Measurements from ENCODE around the gene MOB3B. TPM values are rescaled to one million over a fixed set of nuclear protein-coding genes. Genes with fewer than 3 reads are reported as not detected.

The MOB3B gene
- total and polyA plus RNA-seq, 2 donors (not counting 1 experiment from before 2014, with no cell fraction given): under 0.01 to 0.15 TPM

DNA sequence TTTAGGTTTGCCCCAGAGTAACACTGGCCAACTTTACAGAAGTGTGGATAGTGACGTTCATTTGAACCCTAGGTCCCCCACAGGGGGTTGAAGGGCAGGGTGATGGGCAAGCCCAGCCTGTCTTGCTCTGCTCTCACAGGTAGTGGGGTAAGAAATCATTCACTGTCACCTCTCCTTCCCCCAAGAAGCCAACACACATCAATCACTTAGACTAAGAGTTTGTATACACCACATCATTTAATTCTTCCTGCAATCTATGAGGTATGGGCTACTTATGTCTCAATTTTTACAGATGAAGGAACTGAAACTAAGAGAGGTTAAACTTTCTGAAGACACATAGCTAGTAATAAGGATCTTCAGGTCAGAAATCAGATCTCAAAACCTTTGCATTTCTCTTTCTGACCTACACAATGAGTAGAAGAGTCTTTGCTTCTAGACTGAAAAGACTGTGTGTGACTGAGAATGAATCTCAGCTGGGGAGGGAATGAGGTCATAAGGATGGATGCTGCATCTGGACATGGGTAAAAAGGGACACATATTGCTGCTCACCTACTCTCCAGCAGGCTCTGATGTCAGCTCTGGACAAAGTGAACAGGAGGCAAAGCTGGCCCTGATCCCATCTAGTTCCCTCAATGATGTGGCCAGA is 151.7 kb downstream of the MOB3B start:
- no peak overlapping the region for H3K9ac ChIP-seq (ENCODE audit: insufficient read depth, low read length)

GRCh38 chr9:27377147-27377807 is 152.3 kb downstream of the MOB3B start:
- Histone ChIP-seq H3K79me2 (ENCODE audit: control insufficient read depth, insufficient read depth, low read length) (no peaks in the 10 kb centered on the region), H3K9me3 (ENCODE audit: control insufficient read depth, insufficient read depth, low read depth, low read length) (no peaks in the 10 kb centered on the region), H3K4me2 (ENCODE audit: extremely low read depth, insufficient read depth, low read length) (no peak overlapping the region), H3K36me3 (ENCODE audit: control insufficient read depth, insufficient read depth, low read length) (no peaks in the 10 kb centered on the region), H3K9ac (ENCODE audit: insufficient read depth, low read length) (no peak overlapping the region), H3K27me3 (ENCODE audit: control insufficient read depth, insufficient read depth, low read length) (no peaks in the 10 kb centered on the region), H4K20me1 (ENCODE audit: control insufficient read depth, extremely low read depth, insufficient read depth, low read length) (no peaks in the 10 kb centered on the region), H3K4me3 (replicated peaks in 1 of 4; ENCODE audit: control extremely low read depth in 1 of 4, insufficient read depth in 1 of 4, low read depth in 3 of 4, low read length in 4 of 4) (no peak overlapping the region), H2AFZ (ENCODE audit: low read length) (no peak overlapping the region), H3K4me1 (ENCODE audit: control insufficient read depth, extremely low read depth, insufficient read depth, low read length) (no peaks in the 10 kb centered on the region), H3K27ac (ENCODE audit: insufficient read depth, low read length) (no peak overlapping the region)
- DNase-seq (ENCODE audit: low read depth in 2 of 2): no peak
- TF ChIP-seq EZH2 (IDR thresholded peaks at IDR 0.05; ENCODE audit: low read length, missing control alignments) (no peak), CTCF (conservative IDR thresholded peaks at IDR 0.05 in 1 of 2, IDR thresholded peaks at IDR 0.05 in 1 of 2; ENCODE audit: low read depth in 1 of 2, low read length in 2 of 2) (no peak)

More for the DNA sequence above, 151.7 kb downstream of the MOB3B start:
- Histone ChIP-seq H3K36me3 (ENCODE audit: control insufficient read depth, insufficient read depth, low read length) (no peaks in the 10 kb centered on the region), H3K4me1 (ENCODE audit: control insufficient read depth, extremely low read depth, insufficient read depth, low read length) (no peaks in the 10 kb centered on the region), H3K27ac (ENCODE audit: insufficient read depth, low read length) (no peak overlapping the region), H2AFZ (ENCODE audit: low read length) (no peak overlapping the region), H3K4me2 (ENCODE audit: extremely low read depth, insufficient read depth, low read length) (no peak overlapping the region), H4K20me1 (ENCODE audit: control insufficient read depth, extremely low read depth, insufficient read depth, low read length) (no peaks in the 10 kb centered on the region), H3K9me3 (ENCODE audit: control insufficient read depth, insufficient read depth, low read depth, low read length) (no peaks in the 10 kb centered on the region), H3K4me3 (replicated peaks in 1 of 4; ENCODE audit: control extremely low read depth in 1 of 4, insufficient read depth in 1 of 4, low read depth in 3 of 4, low read length in 4 of 4) (no peak overlapping the region), H3K79me2 (ENCODE audit: control insufficient read depth, insufficient read depth, low read length) (no peaks in the 10 kb centered on the region), H3K27me3 (ENCODE audit: control insufficient read depth, insufficient read depth, low read length) (no peaks in the 10 kb centered on the region)
- no peak for TF ChIP-seq CTCF (conservative IDR thresholded peaks at IDR 0.05 in 1 of 2, IDR thresholded peaks at IDR 0.05 in 1 of 2; ENCODE audit: low read depth in 1 of 2, low read length in 2 of 2)
- TF ChIP-seq EZH2 (IDR thresholded peaks at IDR 0.05; ENCODE audit: low read length, missing control alignments): no peak
- no peak for DNase-seq (ENCODE audit: low read depth in 2 of 2)

GRCh38 chr9:27373851-27374250 is 155.8 kb downstream of the MOB3B start:
- H3K4me3 ChIP-seq (replicated peaks in 1 of 4; ENCODE audit: control extremely low read depth in 1 of 4, insufficient read depth in 1 of 4, low read depth in 3 of 4, low read length in 4 of 4): no peak overlapping the region
- TF ChIP-seq EZH2 (IDR thresholded peaks at IDR 0.05; ENCODE audit: low read length, missing control alignments) (no peak), CTCF (conservative IDR thresholded peaks at IDR 0.05 in 1 of 2, IDR thresholded peaks at IDR 0.05 in 1 of 2; ENCODE audit: low read depth in 1 of 2, low read length in 2 of 2) (no peak)
- H4K20me1 ChIP-seq (ENCODE audit: control insufficient read depth, extremely low read depth, insufficient read depth, low read length): no peaks in the 10 kb centered on the region
- no peaks in the 10 kb centered on the region for H3K9me3 ChIP-seq (ENCODE audit: control insufficient read depth, insufficient read depth, low read depth, low read length)
- no peaks in the 10 kb centered on the region for H3K4me1 ChIP-seq (ENCODE audit: control insufficient read depth, extremely low read depth, insufficient read depth, low read length)
- no peaks in the 10 kb centered on the region for H3K27me3 ChIP-seq (ENCODE audit: control insufficient read depth, insufficient read depth, low read length)
- no peaks in the 10 kb centered on the region for H3K36me3 ChIP-seq (ENCODE audit: control insufficient read depth, insufficient read depth, low read length)
- no peaks in the 10 kb centered on the region for H3K79me2 ChIP-seq (ENCODE audit: control insufficient read depth, insufficient read depth, low read length)
- H3K27ac ChIP-seq (ENCODE audit: insufficient read depth, low read length): no peak overlapping the region
- no peak for DNase-seq (ENCODE audit: low read depth in 2 of 2)
- no peak overlapping the region for H2AFZ ChIP-seq (ENCODE audit: low read length)
- no peak overlapping the region for H3K4me2 ChIP-seq (ENCODE audit: extremely low read depth, insufficient read depth, low read length)
- no peak overlapping the region for H3K9ac ChIP-seq (ENCODE audit: insufficient read depth, low read length)
